GM10266 (cell line): ENCODE data around the gene SF3A1.
"Not testable (repeated sequence)": the region's sequence is repeated elsewhere in the genome, so short reads cannot be mapped to it uniquely, and the experiment has no call there.

ENCODE experiments used
- DNase-seq: peaks from one replicate; pipeline ENCODE4 v3.0.0; 2012; ENCODE audit errors: extremely low spot score
- CTCF ChIP-seq: IDR thresholded peaks from 2 replicates; pipeline ENCODE4 v1.5.1; 2012; ENCODE audit warnings: mild to moderate bottlenecking, low read depth; ENCODE audit not compliant: control insufficient read depth, insufficient read depth; ENCODE audit errors: missing control alignments

SF3A1 gene

GRCh38 chr22:30356449-30357235 lies at the start of gene SF3A1, which contains the start of gene CCDC157:
Gene SF3A1, minus strand, starts transcription at chr22:30356894. Its CDS starts 102 bp downstream, at chr22:30356792.
Gene CCDC157, plus strand, starts transcription at chr22:30357007. Its CDS starts 8,994 bp downstream, at chr22:30366001.
- no peak for TF ChIP-seq CTCF

GRCh38 chr22:30406400-30406799 lies 49.7 kb upstream of the SF3A1 start:
- DNase-seq, result no peak
- TF ChIP-seq CTCF, result no peak

More at GRCh38 chr22:30356449-30357235, at the start of gene SF3A1, which contains the start of gene CCDC157:
- peak; percentile 95 for DNase-seq

GRCh38 chr22:30405731-30406130 lies 49.0 kb upstream of the SF3A1 start:
- no peak for TF ChIP-seq CTCF
- no peak for DNase-seq

- no peak for TF ChIP-seq CTCF
- DNase-seq, result no peak
Measured at GRCh38 chr22:30404307-30404706, 47.6 kb upstream of the SF3A1 start.

GRCh38 chr22:30402766-30403104 lies 46.0 kb upstream of the SF3A1 start:
- DNase-seq, result not testable (repeated sequence)

- DNase-seq, result peak; percentile 38
- TF ChIP-seq CTCF, result no peak
Measured at GRCh38 chr22:30402028-30402765, 45.5 kb upstream of the SF3A1 start.

- not testable (repeated sequence) for DNase-seq
Measured at GRCh38 chr22:30401024-30401423, 44.3 kb upstream of the SF3A1 start.

- DNase-seq, result no peak
- TF ChIP-seq CTCF, result no peak
Measured at GRCh38 chr22:30400159-30400558, 43.5 kb upstream of the SF3A1 start.
